PC-3 (cell line): ENCODE results near the gene ZNF567. TPM values are rescaled to one million over a fixed set of nuclear protein-coding genes. Genes with fewer than 3 reads are reported as not detected.

ENCODE experiments used
- ATAC-seq: fragments of 200-7000 bp; cut with Tn5 transposase; 2 replicates; pipeline ENCODE4 v1.9.1; 2020; ENCODE audit warnings: mild to moderate bottlenecking, moderate library complexity
- BruUV-seq: library from RNA; stranded (reverse); fragments of 400-500 nt; replicated peaks from 2 replicates; lab custom pipeline; 2021; lab: Mats Ljungman, UMichigan
- CTCF ChIA-PET: fragments of 300-600 bp; sonication (Branson Sonifier 250); formaldehyde crosslinking; loops from one replicate; lab custom pipeline; 2022; ENCODE audit warnings: antibody characterized with exemption; lab: Charles Lee
- POLR2A ChIA-PET: fragments of 300-600 bp; sonication (Branson Sonifier 250); formaldehyde crosslinking; loops from one replicate; lab custom pipeline; 2022; ENCODE audit warnings: antibody characterized with exemption; ENCODE audit not compliant: unreplicated experiment; lab: Charles Lee
- DNase-seq: peaks from one replicate; pipeline ENCODE4 v3.0.0-alpha.2; 2015
- H2AFZ ChIP-seq: fragments of 300-600 bp; sonication (generic); 2 replicates; pipeline ENCODE4 v1.6.0; 2016; ENCODE audit warnings: antibody characterized with exemption, low read length
- H3F3A ChIP-seq: fragments of 300-600 bp; sonication (generic); one replicate; pipeline ENCODE4 v1.6.0; 2017; ENCODE audit warnings: antibody characterized with exemption, low read length, control low read depth, mild to moderate bottlenecking; ENCODE audit not compliant: unreplicated experiment
- H3K27ac ChIP-seq: fragments of 300-600 bp; sonication (generic); 2 replicates; pipeline ENCODE4 v1.5.1; 2016; ENCODE audit warnings: mild to moderate bottlenecking, low read length
- H3K27me3 ChIP-seq: fragments of 300-600 bp; sonication (generic); 2 replicates; pipeline ENCODE4 v1.6.1; 2016; ENCODE audit warnings: low read length, mixed read lengths
- H3K36me3 ChIP-seq: fragments of 300-600 bp; sonication (generic); 2 replicates; pipeline ENCODE4 v1.6.1; 2016; ENCODE audit warnings: low read depth, mixed run types, low read length, mixed read lengths
- H3K4me1 ChIP-seq: fragments of 300-600 bp; sonication (generic); 2 replicates; pipeline ENCODE4 v1.5.1; 2016; ENCODE audit warnings: low read length; ENCODE audit not compliant: insufficient read depth
- H3K4me2 ChIP-seq: fragments of 300-600 bp; sonication (generic); 2 replicates; pipeline ENCODE4 v1.6.0; 2016; ENCODE audit warnings: low read length
- H3K4me3 ChIP-seq: fragments of 300-600 bp; sonication (generic); 2 replicates; pipeline ENCODE4 v1.5.1; 2016; ENCODE audit warnings: mild to moderate bottlenecking, low read length, mixed read lengths
- H3K79me2 ChIP-seq: fragments of 300-600 bp; sonication (generic); 2 replicates; pipeline ENCODE4 v1.6.1; 2017; ENCODE audit warnings: low read length, mixed read lengths
- H3K9ac ChIP-seq: fragments of 300-600 bp; sonication (generic); 2 replicates; pipeline ENCODE4 v1.6.0; 2016; ENCODE audit warnings: mild to moderate bottlenecking, low read length
- H3K9me2 ChIP-seq: fragments of 300-600 bp; sonication (generic); replicated peaks from 2 replicates; pipeline ENCODE4 v1.6.1; 2016; ENCODE audit warnings: mixed run types, low read length, mixed read lengths
- H3K9me3 ChIP-seq: fragments of 300-600 bp; sonication (generic); 2 replicates; pipeline ENCODE4 v1.6.1; 2016; ENCODE audit warnings: low read length, mixed read lengths
- H4K20me1 ChIP-seq: fragments of 300-600 bp; sonication (generic); 2 replicates; pipeline ENCODE4 v1.6.1; 2016; ENCODE audit warnings: low read length, mixed read lengths
- CTCF ChIP-seq: fragments of 300-600 bp; sonication (generic); conservative IDR thresholded peaks from 2 replicates; pipeline ENCODE4 v1.5.1; 2017; ENCODE audit warnings: antibody characterized with exemption, low read depth, mild to moderate bottlenecking, low read length
- EZH2 ChIP-seq: fragments of 300-600 bp; sonication (generic); IDR thresholded peaks from one replicate; pipeline ENCODE4 v1.6.1; 2017; ENCODE audit warnings: antibody characterized with exemption, mild to moderate bottlenecking, low read length; ENCODE audit not compliant: unreplicated experiment
- EZH2phosphoT487 ChIP-seq: fragments of 300-600 bp; sonication (generic); IDR thresholded peaks from 2 replicates; pipeline ENCODE4 v1.6.1; 2018; ENCODE audit warnings: mild to moderate bottlenecking, antibody characterized with exemption, low read length, borderline replicate concordance
- intact Hi-C: fragments of 100-400 bp; cut with micrococcal nuclease; formaldehyde crosslinking; loops from 2 replicates; pipeline ENCODE4 v1.9.0; 2023
- total RNA-seq: library from RNA; depleted of rRNA; stranded (reverse); fragments of >200 nt; gene quantifications from 2 replicates; pipeline ENCODE4 v1.2.3, GENCODE V29; 2014

ZNF567 gene
- total RNA-seq, 1 experiment from 2014 or later = 6.5 TPM

GRCh38 chr19:36686365-36687213 lies 823 bp upstream of the ZNF567 start:
- Histone ChIP-seq H3K9me3 (peaks cover 8% of the 10 kb centered on the region), H3K79me2 (peaks cover 18% of the 10 kb centered on the region), H3K4me2 (peak overlapping the region; percentile 93), H3K27me3 (no peaks in the 10 kb centered on the region), H2AFZ (peak overlapping the region; percentile 97), H3K9me2 (no peaks in the 10 kb centered on the region), H3K4me3 (peak overlapping the region; percentile 89), H3K27ac (no peak overlapping the region), H3K4me1 (0 out of 2 replicates have a peak, but pooled peaks cover 3% of the 10 kb centered on the region), H4K20me1 (no peaks in the 10 kb centered on the region), H3F3A (no peaks in the 10 kb centered on the region), H3K36me3 (peaks cover 37% of the 10 kb centered on the region), H3K9ac (peak overlapping the region; percentile 91)
- intact Hi-C loops = loop anchor here (10.0 kb wide), 1 partner anchor 472 kb away; the partner anchor contains the start of genes ZNF146 and ZNF565
- DNase-seq (peak; percentile 2), ATAC-seq (peak; percentile 43)
- CTCF ChIA-PET = interaction anchor here (0.5 kb wide), 1 partner anchor 525 kb away, joined by 4 read pairs; no protein-coding TSS in a partner anchor
- TSS peak; percentile 69 for BruUV-seq
- POLR2A ChIA-PET = no interaction called here
- TF ChIP-seq CTCF = no peak
- TF ChIP-seq EZH2 = no peak
- TF ChIP-seq EZH2phosphoT487 = no peak

- ATAC-seq (no peak), DNase-seq (no peak)
- Histone ChIP-seq H3K4me2 (peak overlapping the region; percentile 92), H3K27me3 (no peaks in the 10 kb centered on the region), H3K27ac (peak overlapping the region; percentile 32), H3K9me3 (peaks cover 8% of the 10 kb centered on the region), H3K9ac (peak overlapping the region; percentile 91), H3K79me2 (peaks cover 18% of the 10 kb centered on the region), H3K36me3 (peaks cover 52% of the 10 kb centered on the region), H3K4me1 (0 out of 2 replicates have a peak, but pooled peaks cover 3% of the 10 kb centered on the region), H3K9me2 (no peaks in the 10 kb centered on the region), H4K20me1 (no peaks in the 10 kb centered on the region), H2AFZ (peak overlapping the region; percentile 97), H3K4me3 (peak overlapping the region; percentile 89), H3F3A (no peaks in the 10 kb centered on the region)
- BruUV-seq = no TSS peak
- ChIA-PET CTCF (no interaction called here), POLR2A (interaction anchor here (1.0 kb wide), 1 partner anchor 160 kb away, joined by 7 read pairs; the partner anchor contains the start of gene ZNF260)
- intact Hi-C loops = loop anchor here (10.0 kb wide), 1 partner anchor 473 kb away; the partner anchor contains the start of genes ZNF146 and ZNF565
- TF ChIP-seq EZH2 = no peak
- no peak for TF ChIP-seq EZH2phosphoT487
- TF ChIP-seq CTCF = no peak
Measured at GRCh38 chr19:36688058-36688457, 646 bp downstream of the ZNF567 start.
